Measurements from ENCODE around the gene MPDU1.

DNA sequence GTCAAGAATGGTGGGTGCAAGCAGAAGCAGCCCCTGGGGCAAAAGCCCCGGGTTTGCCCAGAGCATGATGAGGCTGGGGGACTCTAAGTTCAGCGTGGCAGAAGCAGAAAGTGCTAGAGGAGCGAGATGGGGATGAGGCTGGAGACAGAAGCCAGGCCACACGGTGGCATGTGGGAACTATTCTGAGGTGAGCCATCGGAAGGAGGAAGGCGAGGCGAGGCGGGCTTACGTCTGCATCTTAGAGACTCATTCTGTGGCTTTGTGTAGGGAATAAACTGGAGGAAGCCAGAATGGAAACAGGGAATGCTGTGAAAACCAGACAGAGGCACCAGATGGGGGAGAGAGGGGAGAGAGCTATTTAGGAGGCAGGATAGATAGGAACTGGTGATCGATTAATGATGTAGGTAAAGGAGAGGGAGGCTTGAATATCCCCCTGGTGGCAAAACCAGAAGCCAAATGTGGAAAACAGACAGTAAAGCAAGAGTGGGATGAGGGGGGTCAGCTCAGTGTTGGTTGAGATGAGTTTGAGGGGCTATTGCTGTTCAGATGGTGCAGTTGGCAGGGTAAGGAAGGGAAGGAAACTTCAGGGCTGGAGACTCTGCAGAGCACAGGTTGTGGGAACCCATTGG is 28.2 kb upstream of the MPDU1 start:
- TF ChIP-seq, protein P1, sequence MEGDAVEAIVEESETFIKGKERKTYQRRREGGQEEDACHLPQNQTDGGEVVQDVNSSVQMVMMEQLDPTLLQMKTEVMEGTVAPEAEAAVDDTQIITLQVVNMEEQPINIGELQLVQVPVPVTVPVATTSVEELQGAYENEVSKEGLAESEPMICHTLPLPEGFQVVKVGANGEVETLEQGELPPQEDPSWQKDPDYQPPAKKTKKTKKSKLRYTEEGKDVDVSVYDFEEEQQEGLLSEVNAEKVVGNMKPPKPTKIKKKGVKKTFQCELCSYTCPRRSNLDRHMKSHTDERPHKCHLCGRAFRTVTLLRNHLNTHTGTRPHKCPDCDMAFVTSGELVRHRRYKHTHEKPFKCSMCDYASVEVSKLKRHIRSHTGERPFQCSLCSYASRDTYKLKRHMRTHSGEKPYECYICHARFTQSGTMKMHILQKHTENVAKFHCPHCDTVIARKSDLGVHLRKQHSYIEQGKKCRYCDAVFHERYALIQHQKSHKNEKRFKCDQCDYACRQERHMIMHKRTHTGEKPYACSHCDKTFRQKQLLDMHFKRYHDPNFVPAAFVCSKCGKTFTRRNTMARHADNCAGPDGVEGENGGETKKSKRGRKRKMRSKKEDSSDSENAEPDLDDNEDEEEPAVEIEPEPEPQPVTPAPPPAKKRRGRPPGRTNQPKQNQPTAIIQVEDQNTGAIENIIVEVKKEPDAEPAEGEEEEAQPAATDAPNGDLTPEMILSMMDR (IDR thresholded peaks at IDR 0.05): no peak
- TF ChIP-seq POLR2AphosphoS5 (IDR thresholded peaks at IDR 0.05): no peak
- TF ChIP-seq POLR2A (IDR thresholded peaks at IDR 0.05): no peak
